ENCODE results near the gene KAT5.
"Not testable (repeated sequence)": the region's sequence is repeated elsewhere in the genome, so short reads cannot be mapped to it uniquely, and the experiment has no call there.

Gene KAT5

GRCh38 chr11:65695459-65696241 is 16.4 kb upstream of the KAT5 start:
- no peak overlapping the region for H3K27ac ChIP-seq (ENCODE audit: low read length)
- no peaks in the 10 kb centered on the region for H3K36me3 ChIP-seq (ENCODE audit: control insufficient read depth in 2 of 2, insufficient read depth in 2 of 2, low read length in 2 of 2)
- peaks cover 6% of the 10 kb centered on the region for H3K4me1 ChIP-seq (ENCODE audit: control insufficient read depth, insufficient read depth, low read length)
- no peak overlapping the region for H3K9ac ChIP-seq (ENCODE audit: low read length in 2 of 2)
- H3K27me3 ChIP-seq (ENCODE audit: control insufficient read depth in 1 of 2, insufficient read depth in 2 of 2, low read length in 2 of 2) = peaks cover 0 to 2% of the 10 kb centered on the region in 2 donors
- no peak overlapping the region for H3K4me3 ChIP-seq (ENCODE audit: low read length in 2 of 2)
- no peaks in the 10 kb centered on the region for H3K9me3 ChIP-seq (ENCODE audit: control insufficient read depth in 2 of 2, low read length in 2 of 2)

GRCh38 chr11:65696802-65697552 is 15.1 kb upstream of the KAT5 start:
- Histone ChIP-seq H3K27me3 (ENCODE audit: control insufficient read depth in 1 of 2, insufficient read depth in 2 of 2, low read length in 2 of 2) (peaks cover 0 to 2% of the 10 kb centered on the region in 2 donors), H3K4me3 (ENCODE audit: low read length in 2 of 2) (no peak overlapping the region), H3K9ac (ENCODE audit: low read length in 2 of 2) (no peak overlapping the region), H3K9me3 (ENCODE audit: control insufficient read depth in 2 of 2, low read length in 2 of 2) (no peaks in the 10 kb centered on the region), H3K36me3 (ENCODE audit: control insufficient read depth in 2 of 2, insufficient read depth in 2 of 2, low read length in 2 of 2) (no peaks in the 10 kb centered on the region), H3K4me1 (ENCODE audit: control insufficient read depth, insufficient read depth, low read length) (peaks cover 6% of the 10 kb centered on the region), H3K27ac (ENCODE audit: low read length) (no peak overlapping the region)

GRCh38 chr11:65698205-65698604 is 13.8 kb upstream of the KAT5 start:
- Histone ChIP-seq H3K4me1 (ENCODE audit: control insufficient read depth, insufficient read depth, low read length) (peaks cover 6% of the 10 kb centered on the region), H3K36me3 (ENCODE audit: control insufficient read depth in 2 of 2, insufficient read depth in 2 of 2, low read length in 2 of 2) (no peaks in the 10 kb centered on the region), H3K27ac (ENCODE audit: low read length) (no peak overlapping the region), H3K9me3 (ENCODE audit: control insufficient read depth in 2 of 2, low read length in 2 of 2) (no peaks in the 10 kb centered on the region), H3K27me3 (ENCODE audit: control insufficient read depth in 1 of 2, insufficient read depth in 2 of 2, low read length in 2 of 2) (peaks cover 0 to 2% of the 10 kb centered on the region in 2 donors), H3K9ac (ENCODE audit: low read length in 2 of 2) (no peak overlapping the region), H3K4me3 (ENCODE audit: low read length in 2 of 2) (no peak overlapping the region)

DNA sequence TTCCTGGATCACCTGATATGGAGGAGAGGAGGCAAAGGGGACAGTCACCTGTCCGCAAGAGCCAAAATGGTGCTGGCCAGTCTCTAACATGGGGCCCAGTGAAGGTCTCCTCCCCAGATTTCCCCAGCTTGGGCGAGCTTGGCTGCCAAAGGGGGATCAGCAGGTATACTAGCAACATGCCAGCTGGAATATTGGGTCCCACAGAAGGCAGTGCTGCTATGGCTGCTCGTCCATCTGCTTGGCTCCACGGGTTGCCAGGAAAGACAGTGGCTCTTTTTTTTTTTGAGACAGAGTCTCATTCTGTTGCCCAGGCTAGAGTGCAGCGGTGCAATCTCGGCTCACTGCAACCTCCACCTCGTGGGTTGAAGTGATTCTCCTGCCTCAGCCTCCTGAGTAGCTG is 12.7 kb upstream of the KAT5 start:
- H3K27me3 ChIP-seq (ENCODE audit: control insufficient read depth in 1 of 2, insufficient read depth in 2 of 2, low read length in 2 of 2) = peaks cover 0 to 2% of the 10 kb centered on the region in 2 donors
- no peak overlapping the region for H3K4me3 ChIP-seq (ENCODE audit: low read length in 2 of 2)
- H3K9ac ChIP-seq (ENCODE audit: low read length in 2 of 2) = no peak overlapping the region
- no peaks in the 10 kb centered on the region for H3K36me3 ChIP-seq (ENCODE audit: control insufficient read depth in 2 of 2, insufficient read depth in 2 of 2, low read length in 2 of 2)
- peaks cover 6% of the 10 kb centered on the region for H3K4me1 ChIP-seq (ENCODE audit: control insufficient read depth, insufficient read depth, low read length)
- H3K9me3 ChIP-seq (ENCODE audit: control insufficient read depth in 2 of 2, low read length in 2 of 2) = no peaks in the 10 kb centered on the region
- no peak overlapping the region for H3K27ac ChIP-seq (ENCODE audit: low read length)

GRCh38 chr11:65700399-65700798 is 11.7 kb upstream of the KAT5 start:
- Histone ChIP-seq H3K9ac (ENCODE audit: low read length in 2 of 2) (no peak overlapping the region), H3K36me3 (ENCODE audit: control insufficient read depth in 2 of 2, insufficient read depth in 2 of 2, low read length in 2 of 2) (no peaks in the 10 kb centered on the region), H3K4me3 (ENCODE audit: low read length in 2 of 2) (no peak overlapping the region), H3K27me3 (ENCODE audit: control insufficient read depth in 1 of 2, insufficient read depth in 2 of 2, low read length in 2 of 2) (peaks cover 0 to 2% of the 10 kb centered on the region in 2 donors), H3K9me3 (ENCODE audit: control insufficient read depth in 2 of 2, low read length in 2 of 2) (no peaks in the 10 kb centered on the region), H3K27ac (ENCODE audit: low read length) (no peak overlapping the region), H3K4me1 (ENCODE audit: control insufficient read depth, insufficient read depth, low read length) (peaks cover 6% of the 10 kb centered on the region)

DNA sequence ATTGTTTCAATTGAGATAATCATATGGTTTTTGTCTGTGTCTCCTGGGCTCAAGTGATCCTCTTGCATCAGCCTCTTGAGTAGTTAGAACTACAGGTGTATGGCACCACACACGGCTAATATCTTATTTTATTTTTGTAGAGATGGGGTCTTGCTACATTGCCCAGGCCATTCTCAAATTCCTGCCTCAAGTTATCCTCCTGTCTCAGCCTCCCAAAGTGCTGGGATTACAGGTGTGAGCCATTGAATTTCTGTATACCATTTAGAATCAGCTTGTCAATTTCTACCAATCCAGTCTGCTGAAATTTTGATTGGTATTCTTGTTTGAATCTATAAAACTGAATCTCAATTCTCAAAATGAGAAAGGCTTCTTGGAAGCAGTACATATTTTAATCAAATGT is 10.4 kb upstream of the KAT5 start:
- peaks cover 2% of the 10 kb centered on the region for H3K4me1 ChIP-seq (ENCODE audit: control insufficient read depth, insufficient read depth, low read length)
- no peak overlapping the region for H3K4me3 ChIP-seq (ENCODE audit: low read length in 2 of 2)
- no peaks in the 10 kb centered on the region for H3K36me3 ChIP-seq (ENCODE audit: control insufficient read depth in 2 of 2, insufficient read depth in 2 of 2, low read length in 2 of 2)
- no peak overlapping the region for H3K27ac ChIP-seq (ENCODE audit: low read length)
- H3K9ac ChIP-seq (ENCODE audit: low read length in 2 of 2) = no peak overlapping the region
- no peaks in the 10 kb centered on the region for H3K9me3 ChIP-seq (ENCODE audit: control insufficient read depth in 2 of 2, low read length in 2 of 2)
- peaks cover 0 to 2% of the 10 kb centered on the region in 2 donors for H3K27me3 ChIP-seq (ENCODE audit: control insufficient read depth in 1 of 2, insufficient read depth in 2 of 2, low read length in 2 of 2)

DNA sequence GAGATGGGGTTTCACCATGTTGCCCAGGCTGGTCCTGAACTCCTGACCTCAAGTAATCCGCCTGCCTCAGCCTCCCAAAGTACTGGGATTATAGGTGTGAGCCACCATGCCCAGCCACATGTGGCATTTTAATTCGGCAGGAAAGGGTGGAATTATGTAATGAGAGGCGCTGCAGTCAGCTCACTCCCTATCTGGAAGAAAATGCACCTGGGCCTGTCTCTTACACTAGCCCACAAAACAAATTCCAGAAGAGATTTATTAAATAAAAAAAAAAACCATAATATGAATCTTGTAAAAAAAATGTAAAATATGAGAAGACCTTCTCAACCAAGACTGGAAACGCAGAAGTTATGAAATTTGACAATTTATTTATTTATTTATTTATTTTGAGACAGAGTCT is 8.2 kb upstream of the KAT5 start:
- Histone ChIP-seq H3K27ac (ENCODE audit: low read length) (no peak overlapping the region), H3K36me3 (ENCODE audit: control insufficient read depth in 2 of 2, insufficient read depth in 2 of 2, low read length in 2 of 2) (no peaks in the 10 kb centered on the region), H3K9me3 (ENCODE audit: control insufficient read depth in 2 of 2, low read length in 2 of 2) (no peaks in the 10 kb centered on the region), H3K27me3 (ENCODE audit: control insufficient read depth in 1 of 2, insufficient read depth in 2 of 2, low read length in 2 of 2) (peaks cover 0 to 2% of the 10 kb centered on the region in 2 donors), H3K9ac (ENCODE audit: low read length in 2 of 2) (no peak overlapping the region), H3K4me3 (ENCODE audit: low read length in 2 of 2) (no peak overlapping the region), H3K4me1 (ENCODE audit: control insufficient read depth, insufficient read depth, low read length) (peaks cover 2% of the 10 kb centered on the region)

DNA sequence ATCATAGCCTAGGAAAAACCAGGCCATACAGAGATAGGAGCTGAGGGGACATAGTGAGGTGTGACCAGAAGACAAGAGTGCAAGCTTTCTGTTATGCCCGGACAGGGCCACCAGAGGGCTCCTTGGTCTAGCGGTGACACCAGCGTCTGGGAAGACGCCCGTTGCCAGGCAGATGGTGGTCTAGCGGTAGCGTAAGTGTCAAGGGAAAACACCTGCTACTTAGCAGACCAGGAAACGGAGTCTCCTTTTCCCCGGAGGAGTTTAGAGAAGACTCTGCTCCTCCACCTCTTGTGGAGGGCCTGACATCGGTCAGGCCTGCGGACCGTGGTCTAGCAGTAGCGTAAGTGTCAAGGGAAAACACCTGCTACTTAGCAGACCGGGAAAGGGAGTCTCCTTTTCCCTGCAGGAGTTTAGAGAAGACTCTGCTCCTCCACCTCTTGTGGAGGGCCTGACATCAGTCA is 5.7 kb upstream of the KAT5 start:
- H3K27ac ChIP-seq (ENCODE audit: low read length) = not testable (repeated sequence)

GRCh38 chr11:65707002-65707401 is 5.0 kb upstream of the KAT5 start:
- H3K4me1 ChIP-seq (ENCODE audit: control insufficient read depth, insufficient read depth, low read length); H3K27ac ChIP-seq (ENCODE audit: low read length); H3K27me3 ChIP-seq (ENCODE audit: control insufficient read depth in 1 of 2, insufficient read depth in 2 of 2, low read length in 2 of 2); H3K9ac ChIP-seq (ENCODE audit: low read length in 2 of 2); H3K36me3 ChIP-seq (ENCODE audit: control insufficient read depth in 2 of 2, insufficient read depth in 2 of 2, low read length in 2 of 2); H3K4me3 ChIP-seq (ENCODE audit: low read length in 2 of 2); H3K9me3 ChIP-seq (ENCODE audit: control insufficient read depth in 2 of 2, low read length in 2 of 2): not testable (repeated sequence)

More for the DNA sequence above, 5.7 kb upstream of the KAT5 start:
- H3K4me1 ChIP-seq (ENCODE audit: control insufficient read depth, insufficient read depth, low read length); H3K36me3 ChIP-seq (ENCODE audit: control insufficient read depth in 2 of 2, insufficient read depth in 2 of 2, low read length in 2 of 2); H3K9me3 ChIP-seq (ENCODE audit: control insufficient read depth in 2 of 2, low read length in 2 of 2); H3K9ac ChIP-seq (ENCODE audit: low read length in 2 of 2); H3K27me3 ChIP-seq (ENCODE audit: control insufficient read depth in 1 of 2, insufficient read depth in 2 of 2, low read length in 2 of 2): not testable (repeated sequence)
- peak overlapping the region in 1 of 2 donors; percentile 60 for H3K4me3 ChIP-seq (ENCODE audit: low read length in 2 of 2)

- H3K27ac ChIP-seq (ENCODE audit: low read length) = no peak overlapping the region
- H3K36me3 ChIP-seq (ENCODE audit: control insufficient read depth in 2 of 2, insufficient read depth in 2 of 2, low read length in 2 of 2) = peaks cover 3 to 4% of the 10 kb centered on the region in 2 donors
- H3K4me1 ChIP-seq (ENCODE audit: control insufficient read depth, insufficient read depth, low read length) = peaks cover 20% of the 10 kb centered on the region
- H3K9ac ChIP-seq (ENCODE audit: low read length in 2 of 2) = no peak overlapping the region
- no peak overlapping the region for H3K4me3 ChIP-seq (ENCODE audit: low read length in 2 of 2)
- no peaks in the 10 kb centered on the region for H3K9me3 ChIP-seq (ENCODE audit: control insufficient read depth in 2 of 2, low read length in 2 of 2)
- no peaks in the 10 kb centered on the region for H3K27me3 ChIP-seq (ENCODE audit: control insufficient read depth in 1 of 2, insufficient read depth in 2 of 2, low read length in 2 of 2)
Measured at GRCh38 chr11:65708451-65708850, 3.6 kb upstream of the KAT5 start.

DNA sequence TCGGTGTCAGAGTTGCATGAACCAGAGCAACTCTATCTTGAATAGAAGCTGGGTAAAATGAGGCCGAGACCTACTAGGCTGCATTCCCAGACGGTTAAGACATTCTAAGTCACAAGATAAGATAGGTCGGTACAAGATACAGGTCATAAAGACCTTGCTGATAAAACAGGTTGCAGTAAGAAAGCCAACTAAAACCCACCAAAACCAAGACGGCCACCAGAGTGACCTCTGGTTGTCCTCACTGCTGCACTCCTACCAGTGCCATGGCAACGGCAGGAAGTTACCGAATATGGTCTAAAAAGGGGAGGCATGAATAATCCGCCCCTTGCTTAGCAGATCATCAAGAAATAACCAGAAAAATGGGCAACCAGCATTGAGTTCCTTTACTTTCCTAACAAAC is 2.4 kb upstream of the KAT5 start:
- Histone ChIP-seq H3K27ac (ENCODE audit: low read length) (no peak overlapping the region), H3K4me1 (ENCODE audit: control insufficient read depth, insufficient read depth, low read length) (peaks cover 23% of the 10 kb centered on the region), H3K4me3 (ENCODE audit: low read length in 2 of 2) (no peak overlapping the region), H3K9ac (ENCODE audit: low read length in 2 of 2) (no peak overlapping the region), H3K36me3 (ENCODE audit: control insufficient read depth in 2 of 2, insufficient read depth in 2 of 2, low read length in 2 of 2) (peaks cover 15 to 16% of the 10 kb centered on the region in 2 donors), H3K9me3 (ENCODE audit: control insufficient read depth in 2 of 2, low read length in 2 of 2) (no peaks in the 10 kb centered on the region), H3K27me3 (ENCODE audit: control insufficient read depth in 1 of 2, insufficient read depth in 2 of 2, low read length in 2 of 2) (no peaks in the 10 kb centered on the region)
